HG02588 (cell line): ENCODE measurements around the gene SPTBN1.

Source experiments
- ATAC-seq: cut with Tn5 transposase; IDR thresholded peaks from one replicate; pipeline ENCODE4 v1.9.1; 2021; ENCODE audit warnings: mild to moderate bottlenecking, moderate library complexity; ENCODE audit not compliant: unreplicated experiment

The SPTBN1 gene

GRCh38 chr2:54432251-54433015 is 23.7 kb upstream of the SPTBN1 start:
- ATAC-seq, result no peak

DNA sequence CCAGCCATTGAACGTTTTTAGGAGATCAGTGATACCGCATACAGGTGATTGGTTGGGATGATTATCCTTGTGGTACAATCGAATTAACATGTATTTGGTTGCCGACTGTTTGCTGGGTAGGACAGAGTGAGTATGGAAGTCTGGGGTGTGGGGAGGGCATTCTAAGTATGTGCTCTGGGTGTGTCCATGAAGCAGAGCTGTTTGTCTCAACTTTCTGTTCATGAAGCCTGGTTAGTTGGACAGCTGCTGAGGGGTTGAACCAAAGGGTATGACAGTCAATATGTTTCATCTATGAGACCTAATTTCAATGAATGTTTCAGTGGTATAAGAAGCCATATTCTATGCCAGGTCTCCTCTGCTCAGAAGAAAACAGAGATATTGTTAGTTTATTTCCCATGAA is 21.9 kb upstream of the SPTBN1 start:
- ATAC-seq, result no peak

DNA sequence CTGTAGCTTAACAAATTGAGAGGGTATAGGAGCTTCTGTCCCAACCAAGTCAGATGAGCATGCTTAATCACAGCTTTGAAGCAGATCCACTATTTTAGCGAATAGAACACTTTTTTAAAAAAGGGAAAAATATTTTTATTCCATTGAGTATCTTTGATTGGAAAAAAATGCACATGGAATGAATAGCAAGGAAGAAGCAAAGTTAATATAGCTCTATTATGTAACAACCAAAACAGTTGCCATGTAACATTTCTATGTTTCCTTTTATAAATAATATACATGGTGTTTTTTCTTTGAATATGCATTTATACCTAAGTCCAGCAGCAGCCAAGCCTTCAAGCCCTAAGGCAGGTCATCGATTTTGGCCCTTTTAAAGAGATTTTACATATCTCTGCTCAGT is 21.4 kb upstream of the SPTBN1 start:
- no peak for ATAC-seq

DNA sequence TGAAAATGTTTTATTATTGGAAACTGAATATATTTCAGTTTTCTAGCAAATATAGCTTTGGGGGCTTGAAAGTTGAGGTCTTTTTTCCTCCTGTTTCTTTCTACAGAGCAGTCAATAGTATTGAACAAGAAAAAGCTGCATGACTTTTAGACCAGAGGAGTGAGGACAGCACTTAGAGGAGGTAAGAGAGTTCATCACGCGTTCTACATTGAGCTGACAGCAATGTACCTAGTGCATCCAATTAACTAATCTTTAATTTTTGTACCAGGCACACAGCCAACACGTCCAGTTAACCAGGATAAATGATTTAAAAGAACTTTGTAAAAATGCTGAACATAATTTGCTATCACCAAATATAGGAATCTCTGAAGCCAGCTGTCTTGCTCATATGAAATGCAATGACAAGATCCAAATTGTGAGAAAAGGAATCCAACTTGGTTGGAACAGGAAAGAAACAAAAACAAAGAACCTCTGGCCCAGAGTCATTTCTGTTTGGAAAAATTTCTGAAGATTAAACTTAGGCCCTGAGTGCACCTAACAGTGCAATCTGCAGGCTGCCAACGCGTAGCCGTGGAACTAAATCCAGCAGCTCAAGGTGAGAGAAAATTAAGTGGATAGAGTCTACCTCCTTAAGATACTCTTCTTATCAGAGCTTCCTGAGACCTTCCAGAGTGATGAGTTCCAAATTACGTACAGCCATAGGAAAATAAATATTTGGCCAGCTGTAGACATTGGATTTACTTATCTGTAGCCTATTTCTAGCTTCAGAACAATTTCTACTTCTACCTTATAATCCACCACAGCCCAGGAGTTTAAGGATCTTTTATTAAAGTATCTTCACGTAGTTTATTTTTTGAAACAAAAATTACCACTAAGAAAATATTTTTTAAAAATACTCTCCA is 20.6 kb upstream of the SPTBN1 start:
- no peak for ATAC-seq

DNA sequence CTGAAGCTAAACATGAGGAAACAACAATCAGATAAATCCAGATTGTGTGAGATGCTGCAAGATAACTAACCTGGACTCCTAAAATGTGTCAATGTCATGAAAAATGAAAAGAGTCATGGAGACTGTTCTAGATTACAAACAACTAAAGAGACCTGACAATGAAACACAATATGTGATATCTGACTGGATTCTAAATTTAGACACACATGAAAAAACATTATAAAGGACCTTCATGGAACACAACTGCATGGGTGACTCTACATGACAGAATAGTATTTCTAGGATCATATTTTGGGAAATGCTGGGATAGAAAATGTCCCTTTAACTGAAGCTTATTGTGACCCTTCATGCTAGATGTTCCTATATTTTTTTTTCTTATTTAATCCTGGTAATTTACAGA is 18.5 kb upstream of the SPTBN1 start:
- ATAC-seq, result no peak

DNA sequence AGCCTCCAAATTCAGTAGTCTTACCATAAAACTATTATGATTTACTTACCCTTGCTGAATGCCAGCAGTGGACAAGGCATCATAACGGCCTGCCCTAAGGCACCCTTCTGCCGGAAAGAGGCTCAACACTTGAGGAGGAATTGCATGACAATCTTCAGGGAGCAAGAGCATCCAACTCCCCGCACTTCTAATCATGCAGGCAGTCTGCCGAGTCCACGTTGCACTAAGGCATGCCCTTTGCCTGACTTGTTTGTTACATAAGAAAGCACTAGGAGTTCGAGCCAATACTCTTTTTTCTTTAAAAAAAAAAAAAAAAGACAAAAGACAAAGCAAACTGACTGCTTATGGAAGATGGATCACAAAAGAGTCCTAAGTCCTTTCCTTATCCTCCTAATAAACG is 17.9 kb upstream of the SPTBN1 start:
- no peak for ATAC-seq

- no peak for ATAC-seq
Measured at GRCh38 chr2:54439582-54439981, 16.5 kb upstream of the SPTBN1 start.

GRCh38 chr2:54440050-54440449 is 16.1 kb upstream of the SPTBN1 start:
- ATAC-seq, result no peak

GRCh38 chr2:54444503-54444902 is 11.6 kb upstream of the SPTBN1 start:
- no peak for ATAC-seq

DNA sequence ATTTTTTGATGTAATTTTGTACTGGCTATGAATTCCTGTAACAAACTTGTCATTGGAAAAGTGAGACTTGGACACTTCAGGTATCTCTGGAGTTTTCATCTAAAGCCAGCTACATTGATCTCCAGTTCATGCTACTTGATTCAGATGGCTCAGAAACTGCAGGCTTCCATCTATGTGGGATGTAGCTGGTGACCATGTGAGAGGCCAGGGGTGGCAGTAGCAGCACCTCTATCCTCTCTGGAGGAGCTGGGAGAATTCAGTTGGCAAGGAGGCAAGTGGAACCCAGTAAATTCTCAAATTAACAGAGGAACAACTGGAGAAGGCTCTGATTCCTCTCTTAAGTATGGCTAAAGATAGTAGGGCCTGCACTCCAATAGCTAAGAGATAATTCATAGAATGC is 10.0 kb upstream of the SPTBN1 start:
- ATAC-seq, result no peak

- no peak for ATAC-seq
Measured at GRCh38 chr2:54446625-54447024, 9.5 kb upstream of the SPTBN1 start.

GRCh38 chr2:54454548-54455130 is 1.5 kb upstream of the SPTBN1 start:
- no peak for ATAC-seq

DNA sequence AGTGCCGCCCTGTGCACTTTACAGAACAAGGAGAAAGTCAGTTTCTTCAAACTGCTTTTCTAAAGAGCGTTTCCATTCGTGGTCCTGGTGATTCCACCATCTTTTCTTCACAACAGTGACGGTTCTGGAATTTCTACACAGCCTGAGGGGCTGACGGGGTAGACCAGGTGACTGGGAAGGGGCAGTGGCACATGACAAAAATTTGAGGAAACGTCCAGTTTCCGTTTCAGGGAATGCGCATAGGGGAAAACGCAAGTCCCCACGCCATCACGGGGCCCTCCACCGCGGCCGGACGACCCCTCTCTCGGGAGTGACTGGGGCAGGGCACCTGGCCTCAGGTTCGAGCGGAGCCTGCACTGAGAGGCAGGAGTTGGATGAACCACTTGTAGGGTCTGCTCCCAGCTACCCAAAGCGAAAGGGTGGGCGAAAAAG is 980 bp upstream of the SPTBN1 start:
- ATAC-seq, result no peak

DNA sequence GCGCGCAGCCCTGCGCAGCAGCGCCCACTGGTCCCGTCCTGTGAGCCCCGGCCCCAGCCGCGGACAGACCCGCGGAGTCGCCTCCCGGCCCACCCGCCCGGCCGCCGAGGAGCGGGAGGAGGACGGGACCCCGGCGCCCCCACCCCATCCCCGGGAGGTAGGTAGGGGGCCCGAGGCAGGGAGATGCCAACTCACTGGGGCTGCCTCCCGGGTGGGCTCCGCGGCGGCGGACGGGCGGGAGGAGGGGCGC is 160 bp downstream of the SPTBN1 start:
- no peak for ATAC-seq

DNA sequence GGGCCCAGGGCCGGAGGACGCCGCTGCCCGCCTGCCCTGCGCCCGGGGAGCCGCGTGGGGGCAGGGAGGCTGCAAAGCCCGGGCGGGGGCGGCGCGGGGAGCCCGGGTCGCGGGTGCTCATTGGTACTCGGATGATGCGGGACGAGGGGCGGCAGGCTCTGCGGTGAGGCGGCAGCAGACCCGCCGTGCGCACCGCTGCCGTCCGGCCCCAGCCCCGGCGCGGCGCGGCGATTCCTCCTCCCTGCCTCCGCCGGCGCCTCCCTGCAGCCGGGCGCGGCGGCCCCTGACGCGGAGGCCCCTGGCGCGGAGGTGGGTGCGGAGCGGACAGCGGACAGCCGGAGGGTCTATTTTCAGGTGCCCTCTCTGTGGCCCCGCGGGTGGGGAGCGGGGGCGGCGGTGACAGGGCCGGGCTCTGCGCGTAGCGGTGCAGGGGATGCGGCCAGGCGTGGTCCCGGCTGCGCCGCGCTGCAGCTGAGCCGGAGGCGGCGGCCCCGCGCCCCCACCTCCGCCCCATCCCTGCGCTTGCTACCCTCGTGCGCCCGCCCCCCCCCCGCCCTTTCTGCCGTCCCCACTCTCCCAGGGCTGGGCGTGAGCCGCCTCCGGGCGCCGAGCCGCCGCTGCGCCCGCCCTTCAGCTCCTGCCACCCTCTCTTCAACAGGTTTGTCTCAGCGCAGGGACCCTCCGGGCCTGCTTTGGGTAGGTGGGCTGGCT is 640 bp downstream of the SPTBN1 start:
- ATAC-seq, result no peak

DNA sequence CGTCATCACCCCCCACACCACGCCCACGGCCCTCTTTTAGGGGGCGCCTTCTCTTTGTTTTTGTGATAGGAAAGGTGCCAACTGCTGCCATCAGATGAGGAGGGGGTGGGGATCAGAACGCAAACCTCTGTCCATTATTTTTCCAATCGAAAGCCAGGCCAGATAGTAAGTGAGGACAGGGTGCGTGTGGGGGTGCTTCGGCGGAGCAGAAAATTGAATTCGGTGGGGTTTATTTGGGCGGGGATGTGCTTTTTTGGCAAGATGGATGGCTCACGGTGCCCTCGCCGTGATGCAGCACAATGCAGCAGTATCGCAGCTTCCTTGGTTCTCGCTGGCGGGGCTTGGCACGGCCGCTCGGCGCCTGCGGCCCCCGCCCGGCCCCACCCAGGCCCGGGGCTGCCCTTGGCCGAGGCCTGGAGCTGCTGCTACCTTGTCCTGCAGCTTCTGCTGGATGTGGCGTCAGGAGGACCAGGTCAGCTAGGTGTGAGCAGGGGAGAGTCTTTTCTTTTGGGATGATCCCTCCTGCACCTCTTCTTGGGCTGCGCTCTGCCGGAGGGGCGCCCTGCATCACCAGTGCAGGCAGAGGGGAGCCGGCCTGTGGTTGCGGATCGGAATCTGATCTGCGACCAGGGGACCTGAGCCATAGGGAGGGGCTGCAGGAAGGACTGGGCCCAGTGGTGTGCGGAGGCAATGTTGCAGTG is 1.3 kb downstream of the SPTBN1 start:
- no peak for ATAC-seq

DNA sequence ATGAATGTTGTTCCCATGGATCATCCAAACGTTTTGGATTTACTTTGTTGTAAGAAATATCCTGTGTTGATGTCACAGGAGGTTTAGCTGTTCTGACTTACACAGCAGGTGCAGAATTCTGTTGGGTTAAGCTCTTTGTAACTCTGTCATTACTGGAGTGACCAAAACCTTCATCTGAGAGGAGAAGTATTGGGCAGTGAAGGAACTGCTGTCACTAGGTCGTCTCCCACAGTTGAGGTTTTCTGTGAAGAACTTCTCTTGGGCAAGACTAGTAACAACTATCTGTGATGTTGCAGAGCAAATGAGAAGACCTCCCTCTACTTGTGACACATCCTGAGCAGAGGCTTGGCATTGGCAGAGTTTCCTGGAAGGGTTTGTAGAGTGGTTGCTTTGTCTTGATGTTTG is 2.9 kb downstream of the SPTBN1 start:
- ATAC-seq, result no peak

DNA sequence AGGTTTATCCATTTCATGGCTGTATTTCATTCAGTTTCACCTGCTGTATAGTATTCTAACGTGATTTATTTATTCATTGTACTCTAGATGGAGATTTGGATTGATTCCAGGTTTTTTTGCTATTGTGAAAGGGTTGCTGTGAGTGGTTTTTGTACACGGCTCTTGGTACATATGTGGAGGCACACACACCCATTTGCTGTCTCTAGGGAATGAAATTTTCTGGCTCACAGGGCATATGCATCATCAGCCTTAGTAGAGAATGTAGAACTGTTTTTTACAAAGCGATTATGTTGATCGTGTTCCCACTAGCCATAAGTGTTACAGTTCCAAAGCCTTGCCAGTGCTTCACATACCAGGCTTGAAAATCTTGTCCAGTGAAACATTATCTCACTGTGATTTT is 5.1 kb downstream of the SPTBN1 start:
- ATAC-seq, result no peak

DNA sequence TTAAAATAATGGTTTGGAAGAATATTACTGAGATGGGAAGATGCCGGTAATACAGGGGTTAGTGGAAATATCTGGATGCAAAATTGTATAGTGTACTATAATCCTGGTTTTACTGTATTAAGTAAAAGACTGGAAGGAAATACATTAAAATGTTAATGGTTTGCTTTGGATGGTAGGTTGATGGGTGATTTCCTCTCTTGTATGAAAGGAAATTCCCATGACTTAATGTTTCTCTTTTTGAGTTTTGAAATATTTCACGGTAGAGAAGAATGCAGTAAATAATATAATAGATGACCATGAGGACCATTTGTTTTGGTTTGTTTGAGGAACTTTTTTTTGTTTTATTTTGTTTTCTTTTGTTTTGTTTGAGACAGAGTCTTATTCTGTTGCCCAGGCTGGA is 8.2 kb downstream of the SPTBN1 start:
- ATAC-seq, result no peak

- ATAC-seq, result no peak
Measured at GRCh38 chr2:54465143-54465542, 9.0 kb downstream of the SPTBN1 start.

DNA sequence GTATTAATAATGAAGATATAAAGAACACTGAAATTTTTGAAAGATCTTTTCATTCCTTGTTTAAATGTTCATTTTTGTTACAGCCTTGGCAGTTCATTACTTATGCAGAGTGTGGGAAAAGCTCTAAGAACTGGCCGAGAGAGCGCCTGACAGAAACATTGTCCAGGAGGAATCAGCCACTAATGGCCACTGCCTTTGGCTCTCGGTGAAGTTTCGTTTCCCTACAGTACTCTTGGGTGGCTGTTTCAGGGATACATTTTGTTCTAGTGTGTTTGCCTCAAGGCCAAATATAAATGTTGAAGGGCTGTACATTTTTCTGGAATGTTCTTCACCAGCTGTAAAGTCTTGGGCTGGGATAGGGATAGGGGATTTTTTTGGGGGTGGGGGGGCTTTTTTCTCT is 10.7 kb downstream of the SPTBN1 start:
- ATAC-seq, result no peak
